ENCODE measurements around the gene YAP1. TPM values are rescaled to one million over a fixed set of nuclear protein-coding genes. Genes with fewer than 3 reads are reported as not detected.
"Not testable (repeated sequence)": the region's sequence is repeated elsewhere in the genome, so short reads cannot be mapped to it uniquely, and the experiment has no call there.

YAP1 gene
- total and polyA plus RNA-seq, 11 donors: 15.2 to 93.0 (median 71.5) TPM

DNA sequence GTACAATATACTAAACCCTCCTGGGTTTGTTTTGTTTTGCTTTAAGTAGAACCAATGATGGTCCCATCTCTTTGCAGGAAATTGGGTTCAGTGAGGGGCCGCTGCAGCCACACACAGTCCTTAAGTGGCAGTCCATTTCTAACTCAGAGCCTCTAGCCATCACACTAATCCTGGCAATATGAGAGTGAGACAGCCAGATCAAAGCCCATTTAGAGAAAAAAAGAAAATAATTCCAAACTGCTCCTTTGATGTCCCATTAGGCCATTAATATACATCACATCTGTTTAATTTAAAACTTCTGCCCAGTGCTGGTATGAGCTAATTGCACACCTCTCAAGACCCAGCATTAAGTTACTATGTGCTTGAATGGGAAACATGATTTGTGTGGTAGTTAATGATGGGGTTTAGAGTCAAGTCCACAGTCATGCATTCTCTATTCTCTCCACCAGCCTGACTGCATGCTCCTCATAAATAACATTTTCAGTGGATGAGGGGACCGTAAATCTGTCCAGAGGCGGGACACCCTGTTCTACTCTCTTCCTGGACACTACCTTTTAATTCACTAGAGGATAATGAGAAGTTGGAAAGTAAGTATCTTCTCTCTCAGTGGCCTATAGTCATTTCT lies 153.2 kb downstream of the YAP1 start:
- WGBS, 4 donors: 94 to 98% (median 95%) methylated on average over 3 of the region's 3 CpGs

DNA sequence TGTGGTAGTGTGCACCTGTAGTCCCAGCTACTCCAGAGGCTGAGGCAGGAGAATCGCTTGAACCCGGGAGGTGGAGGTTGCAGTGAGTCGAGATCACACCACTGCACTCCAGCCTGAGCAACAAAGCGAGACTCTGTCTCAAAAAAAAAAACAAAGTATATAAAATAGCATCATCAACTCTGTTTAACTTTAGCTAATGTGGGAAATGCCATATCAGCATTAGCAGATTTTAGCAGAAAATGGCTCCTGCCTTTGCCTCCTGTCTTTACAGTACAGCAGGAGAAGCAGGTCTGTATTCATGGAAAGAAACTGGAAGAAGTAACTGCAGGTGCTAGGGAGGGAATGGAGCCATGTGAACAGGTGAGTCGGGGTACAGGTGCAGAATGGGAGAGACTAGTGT lies 154.5 kb downstream of the YAP1 start:
- H3K4me3 ChIP-seq, H3K36me3 ChIP-seq, H3K9me3 ChIP-seq, H3K27ac ChIP-seq, DNase-seq, ATAC-seq: not testable (repeated sequence)
- WGBS, 4 donors: 94 to 97% (median 96%) methylated on average over 5 of the region's 5 CpGs
- peaks cover 0 to 20% (median 9%) of the 10 kb centered on the region in 12 donors for H3K4me1 ChIP-seq
- intact Hi-C loops (cut with DNase I): loop anchor here in 2 of 10 donors (5.0 kb wide), 1 partner anchor 152 kb away; the partner anchor contains the start of gene YAP1 (in 2 of the 2)
- H3K27me3 ChIP-seq: peaks cover 0 to 13% (median 0%) of the 10 kb centered on the region in 9 donors

More for the DNA sequence above, 153.2 kb downstream of the YAP1 start:
- no peak overlapping the region for H3K4me3 ChIP-seq
- DNase-seq (no peak), ATAC-seq (no peak)
- no peak overlapping the region for H3K27ac ChIP-seq
- TF ChIP-seq CTCF (IDR thresholded peaks at IDR 0.05): no peak
- no peak for TF ChIP-seq POLR2A (IDR thresholded peaks at IDR 0.05)
- intact Hi-C loops (cut with DNase I): no loop called here
- H3K4me1 ChIP-seq: peaks cover 0 to 11% (median 2%) of the 10 kb centered on the region in 12 donors
- no peaks in the 10 kb centered on the region for H3K36me3 ChIP-seq
- H3K9me3 ChIP-seq: no peaks in the 10 kb centered on the region
- peaks cover 0 to 3% (median 0%) of the 10 kb centered on the region in 9 donors for H3K27me3 ChIP-seq

GRCh38 chr11:102266099-102266498 lies 155.9 kb downstream of the YAP1 start:
- H3K36me3 ChIP-seq: no peaks in the 10 kb centered on the region
- no peak for ATAC-seq
- peaks cover 0 to 20% (median 9%) of the 10 kb centered on the region in 12 donors for H3K4me1 ChIP-seq
- H3K27ac ChIP-seq: no peak overlapping the region
- H3K27me3 ChIP-seq: peaks cover 0 to 20% (median 0%) of the 10 kb centered on the region in 9 donors
- H3K4me3 ChIP-seq: no peak overlapping the region
- TF ChIP-seq CTCF (IDR thresholded peaks at IDR 0.05) (no peak), POLR2A (IDR thresholded peaks at IDR 0.05) (no peak)
- 86 to 93% (median 88%) methylated on average over 1 of the region's 1 CpG for WGBS, 4 donors
- intact Hi-C loops (cut with DNase I): loop anchor here in 2 of 10 donors (5.0 kb wide), 1 partner anchor 154 kb away; the partner anchor contains the start of gene YAP1 (in 2 of the 2)
- no peaks in the 10 kb centered on the region for H3K9me3 ChIP-seq
- DNase-seq: no peak

- DNase-seq: no peak
- ATAC-seq: no peak
- Histone ChIP-seq H3K36me3 (no peaks in the 10 kb centered on the region), H3K4me1 (peaks cover 0 to 20% (median 9%) of the 10 kb centered on the region in 12 donors), H3K4me3 (peak overlapping the region in 1 of 12 donors; percentile 54), H3K27ac (no peak overlapping the region), H3K9me3 (no peaks in the 10 kb centered on the region), H3K27me3 (peaks cover 0 to 30% (median 0%) of the 10 kb centered on the region in 9 donors)
- whole genome bisulfite sequencing, 4 donors: 48 to 61% (median 58%) methylated on average over 5 of the region's 5 CpGs
- intact Hi-C loops (cut with DNase I): loop anchor here in 6 of 10 donors (1.0 to 5.0 kb wide), 5 partner anchors 155 to 159 kb away; partner anchors contain the start of gene YAP1 (in 4 of the 6)
- TF ChIP-seq CTCF (IDR thresholded peaks at IDR 0.05): no peak
- no peak for TF ChIP-seq POLR2A (IDR thresholded peaks at IDR 0.05)
Observed at GRCh38 chr11:102267609-102268008, 157.4 kb downstream of the YAP1 start.

All from heart left ventricle (tissue), 16 donors.